AG04450 (cell line): ENCODE results near the gene NCAM1. TPM values are rescaled to one million over a fixed set of nuclear protein-coding genes. Genes with fewer than 3 reads are reported as not detected.

Source experiments
- CTCF ChIA-PET: fragments of 300-600, 350-600 bp; formaldehyde crosslinking; extraction: SDS; loops from one replicate; lab custom pipeline; 2022; ENCODE audit warnings: antibody characterized with exemption, inconsistent platforms; lab: Charles Lee
- POLR2A ChIA-PET: fragments of 350-600 bp; formaldehyde crosslinking; extraction: SDS; loops from one replicate; lab custom pipeline; 2021; ENCODE audit warnings: antibody characterized with exemption, inconsistent platforms; lab: Yijun Ruan, JAX
- DNase-seq: peaks from one replicate; pipeline ENCODE4 v3.0.0-alpha.2; 2011; ENCODE audit warnings: low read depth, low spot score
- H3K27ac ChIP-seq: one replicate; pipeline ENCODE4 v1.5.1; 2012; ENCODE audit warnings: low read depth, low read length, control low read depth
- H3K27me3 ChIP-seq: one replicate; pipeline ENCODE4 v1.6.0; 2012; ENCODE audit warnings: low read length; ENCODE audit not compliant: control insufficient read depth, insufficient read depth
- H3K4me3 ChIP-seq: 2 replicates; pipeline ENCODE4 v1.5.1; 2011; ENCODE audit warnings: mild to moderate bottlenecking, low read depth, low read length, control low read depth
- H3K9me3 ChIP-seq: 2 replicates; pipeline ENCODE4 v1.5.1; 2012; ENCODE audit warnings: low read length; ENCODE audit not compliant: control insufficient read depth, insufficient read depth
- CTCF ChIP-seq: IDR thresholded peaks from 2 replicates; pipeline ENCODE4 v1.5.1; 2011; ENCODE audit warnings: low read depth, low read length, control low read depth, inconsistent platforms
- polyA plus RNA-seq: library from polyadenylated mRNA; depleted of rRNA; stranded (reverse); fragments of >200 nt; gene quantifications from 2 replicates; pipeline ENCODE4 v1.2.3, GENCODE V29; 2011

The NCAM1 gene
- polyA plus RNA-seq, 1 experiment = not detected

- ChIA-PET CTCF (no interaction called here), POLR2A (no interaction called here)
- DNase-seq = no peak
- H3K9me3 ChIP-seq = no peaks in the 10 kb centered on the region
- TF ChIP-seq CTCF = 0 out of 2 replicates have a peak, but pooled peaks have one; percentile 23
- peaks cover 2% of the 10 kb centered on the region for H3K27me3 ChIP-seq
- no peak overlapping the region for H3K4me3 ChIP-seq
- no peak overlapping the region for H3K27ac ChIP-seq
These were observed 288.2 kb downstream of the NCAM1 start for GRCh38 chr11:113249491-113249763.

- TF ChIP-seq CTCF = no peak
- H3K9me3 ChIP-seq = no peaks in the 10 kb centered on the region
- no peak overlapping the region for H3K4me3 ChIP-seq
- ChIA-PET CTCF (no interaction called here), POLR2A (no interaction called here)
- no peak for DNase-seq
- peaks cover 2% of the 10 kb centered on the region for H3K27me3 ChIP-seq
- H3K27ac ChIP-seq = no peak overlapping the region
These were observed 288.6 kb downstream of the NCAM1 start for GRCh38 chr11:113249786-113250185.

- Histone ChIP-seq H3K4me3 (no peak overlapping the region), H3K27me3 (peaks cover 2% of the 10 kb centered on the region), H3K27ac (no peak overlapping the region), H3K9me3 (no peaks in the 10 kb centered on the region)
- TF ChIP-seq CTCF = no peak
- CTCF ChIA-PET = no interaction called here
- POLR2A ChIA-PET = no interaction called here
- no peak for DNase-seq
These were observed 290.1 kb downstream of the NCAM1 start for GRCh38 chr11:113251281-113251680.

- POLR2A ChIA-PET = no interaction called here
- peaks cover 2% of the 10 kb centered on the region for H3K27me3 ChIP-seq
- CTCF ChIA-PET = no interaction called here
- no peak overlapping the region for H3K4me3 ChIP-seq
- TF ChIP-seq CTCF = no peak
- H3K9me3 ChIP-seq = no peaks in the 10 kb centered on the region
- no peak overlapping the region for H3K27ac ChIP-seq
- DNase-seq = no peak
These were observed 292.2 kb downstream of the NCAM1 start for GRCh38 chr11:113253406-113253805.

GRCh38 chr11:113255096-113255495 is 293.9 kb downstream of the NCAM1 start:
- DNase-seq = no peak
- TF ChIP-seq CTCF = no peak
- CTCF ChIA-PET = interaction anchor here (0.6 kb wide), 1 partner anchor 13 kb away, joined by 5 read pairs; no protein-coding TSS in a partner anchor
- no peak overlapping the region for H3K4me3 ChIP-seq
- POLR2A ChIA-PET = no interaction called here
- H3K27ac ChIP-seq = no peak overlapping the region
- no peaks in the 10 kb centered on the region for H3K9me3 ChIP-seq
- peaks cover 2% of the 10 kb centered on the region for H3K27me3 ChIP-seq
